ENCODE data around the gene MAP2K3.

- TF ChIP-seq RFX5 (IDR thresholded peaks at IDR 0.05) (no peak), POLR2A (IDR thresholded peaks at IDR 0.05; ENCODE audit: low read length) (no peak), MAX (IDR thresholded peaks at IDR 0.05) (no peak), CTCF (IDR thresholded peaks at IDR 0.05) (no peak), ZSCAN20 (CRISPR knock-in tag; IDR thresholded peaks at IDR 0.05) (no peak), CEBPB (IDR thresholded peaks at IDR 0.05) (no peak), ELK1 (IDR thresholded peaks at IDR 0.05; ENCODE audit: low read depth, low read length) (no peak), CHD2 (IDR thresholded peaks at IDR 0.05; ENCODE audit: low read length, partially characterized antibody) (no peak), EP300 (IDR thresholded peaks at IDR 0.05) (no peak), FOSL2 (IDR thresholded peaks at IDR 0.05) (no peak), FOSL2 (CRISPR knock-in tag; IDR thresholded peaks at IDR 0.05) (no peak)
Measured at GRCh38 chr17:21271454-21272183, 12.9 kb upstream of the MAP2K3 start.
